ENCODE results near the gene USP47.

USP47 gene

DNA sequence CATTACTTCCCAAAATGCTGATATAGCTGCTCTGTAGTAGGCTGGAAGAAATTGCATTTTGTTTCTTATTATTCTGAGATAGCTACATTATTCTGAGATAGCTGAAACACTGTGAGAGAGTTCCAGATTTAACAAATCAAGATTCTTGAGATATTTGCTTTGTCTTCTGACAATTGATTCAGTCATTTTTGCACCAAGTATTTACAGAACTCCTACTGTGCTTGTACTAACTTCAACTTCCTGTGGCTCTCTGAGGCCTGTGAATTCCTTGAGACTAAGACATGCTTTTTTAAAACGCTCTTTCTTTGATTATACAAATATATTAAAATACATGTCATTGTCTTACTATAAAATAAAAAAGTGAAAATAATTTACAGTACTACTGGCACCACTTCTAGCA, 52.7 kb downstream of the USP47 start:
- Histone ChIP-seq H3K4me1 (no peaks in the 10 kb centered on the region), H3K4me3 (ENCODE audit: low read depth, low read length) (no peak overlapping the region), H3K27me3 (ENCODE audit: control insufficient read depth, insufficient read depth, low read length) (no peaks in the 10 kb centered on the region), H3K27ac (no peak overlapping the region), H3K36me3 (ENCODE audit: control insufficient read depth, insufficient read depth, low read length) (no peaks in the 10 kb centered on the region), H3K9ac (no peak overlapping the region), H2AFZ (no peak overlapping the region), H3K9me3 (ENCODE audit: control insufficient read depth, low read length) (no peaks in the 10 kb centered on the region), H3K79me2 (no peaks in the 10 kb centered on the region), H3K4me2 (ENCODE audit: low read length) (no peak overlapping the region)
- TF ChIP-seq CTCF (IDR thresholded peaks at IDR 0.05): no peak

DNA sequence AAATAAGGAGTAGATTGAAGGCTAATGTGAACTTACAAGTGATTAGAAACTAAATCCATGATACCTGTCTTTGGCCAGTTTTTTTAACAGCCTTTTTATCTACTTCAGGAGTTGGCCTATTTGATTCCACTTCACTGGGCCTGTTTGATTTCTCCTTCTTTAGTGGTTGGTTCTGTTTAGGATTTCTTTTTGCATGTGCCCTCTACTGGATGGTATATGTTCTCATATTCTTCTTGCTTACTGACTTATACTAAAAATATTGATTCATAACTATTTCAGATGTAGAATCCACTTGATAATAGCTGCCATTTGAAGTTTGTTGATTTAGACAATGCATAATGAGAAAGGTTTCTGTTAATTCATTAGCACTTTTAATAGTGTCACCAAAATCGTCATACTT, 53.9 kb downstream of the USP47 start:
- no peak overlapping the region for H3K4me2 ChIP-seq (ENCODE audit: low read length)
- no peaks in the 10 kb centered on the region for H3K4me1 ChIP-seq
- H2AFZ ChIP-seq: no peak overlapping the region

DNA sequence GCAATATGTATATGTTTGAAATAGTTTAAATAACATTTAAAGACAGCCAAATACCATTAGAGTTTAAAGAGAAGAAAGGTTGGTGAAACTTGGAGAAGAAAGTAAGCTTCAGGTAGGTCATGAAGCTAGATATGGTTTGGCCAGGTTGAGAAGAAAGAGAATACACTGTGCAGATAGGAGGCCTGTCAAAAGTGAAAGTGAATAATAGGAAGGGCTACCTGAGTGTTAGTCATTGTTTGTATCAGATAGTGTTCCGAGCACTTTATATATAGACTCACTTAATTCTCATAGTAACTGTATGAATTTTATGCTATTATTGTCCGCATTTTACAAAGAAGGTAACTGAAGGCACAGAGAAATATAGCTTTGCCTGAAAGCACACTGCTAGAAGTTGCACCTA, 56.9 kb downstream of the USP47 start:
- no peak for TF ChIP-seq CTCF (IDR thresholded peaks at IDR 0.05)
- Histone ChIP-seq H2AFZ (no peak overlapping the region), H3K9ac (no peak overlapping the region), H3K9me3 (ENCODE audit: control insufficient read depth, low read length) (no peaks in the 10 kb centered on the region), H3K27ac (no peak overlapping the region), H3K4me2 (ENCODE audit: low read length) (no peak overlapping the region), H3K27me3 (ENCODE audit: control insufficient read depth, insufficient read depth, low read length) (no peaks in the 10 kb centered on the region), H3K36me3 (ENCODE audit: control insufficient read depth, insufficient read depth, low read length) (no peaks in the 10 kb centered on the region), H3K4me3 (ENCODE audit: low read depth, low read length) (no peak overlapping the region), H3K79me2 (no peaks in the 10 kb centered on the region), H3K4me1 (no peaks in the 10 kb centered on the region)

More for the DNA sequence above, 53.9 kb downstream of the USP47 start:
- H3K9ac ChIP-seq: no peak overlapping the region
- no peaks in the 10 kb centered on the region for H3K9me3 ChIP-seq (ENCODE audit: control insufficient read depth, low read length)
- no peak overlapping the region for H3K27ac ChIP-seq
- no peak overlapping the region for H3K4me3 ChIP-seq (ENCODE audit: low read depth, low read length)
- no peaks in the 10 kb centered on the region for H3K79me2 ChIP-seq
- no peaks in the 10 kb centered on the region for H3K27me3 ChIP-seq (ENCODE audit: control insufficient read depth, insufficient read depth, low read length)
- H3K36me3 ChIP-seq (ENCODE audit: control insufficient read depth, insufficient read depth, low read length): no peaks in the 10 kb centered on the region
- TF ChIP-seq CTCF (IDR thresholded peaks at IDR 0.05): no peak

GRCh38 chr11:11899401-11899800, 57.6 kb downstream of the USP47 start:
- no peak overlapping the region for H2AFZ ChIP-seq
- H3K4me3 ChIP-seq (ENCODE audit: low read depth, low read length): no peak overlapping the region
- H3K4me2 ChIP-seq (ENCODE audit: low read length): no peak overlapping the region
- no peaks in the 10 kb centered on the region for H3K79me2 ChIP-seq
- no peaks in the 10 kb centered on the region for H3K4me1 ChIP-seq
- no peak overlapping the region for H3K27ac ChIP-seq
- H3K36me3 ChIP-seq (ENCODE audit: control insufficient read depth, insufficient read depth, low read length): no peaks in the 10 kb centered on the region
- H3K27me3 ChIP-seq (ENCODE audit: control insufficient read depth, insufficient read depth, low read length): no peaks in the 10 kb centered on the region
- no peak for TF ChIP-seq CTCF (IDR thresholded peaks at IDR 0.05)
- no peaks in the 10 kb centered on the region for H3K9me3 ChIP-seq (ENCODE audit: control insufficient read depth, low read length)
- H3K9ac ChIP-seq: no peak overlapping the region

DNA sequence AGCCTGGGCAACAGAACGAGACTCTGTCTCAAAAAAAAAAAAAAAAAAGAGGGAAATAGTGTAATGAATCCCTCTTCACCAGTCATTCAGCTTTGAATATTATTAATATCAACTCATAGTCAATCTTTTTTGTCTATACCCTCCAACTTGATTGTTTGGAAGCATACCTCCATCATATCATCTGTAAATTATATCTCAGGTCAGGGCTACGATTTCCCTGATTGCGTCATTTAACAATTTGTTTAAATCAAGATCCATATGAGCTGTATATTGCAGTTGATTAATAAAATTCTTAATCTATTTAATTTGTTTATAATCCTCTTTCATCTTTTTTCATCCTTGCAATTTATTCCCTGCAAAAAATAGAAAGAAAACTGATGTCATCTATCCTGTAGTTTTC, 60.2 kb downstream of the USP47 start:
- Histone ChIP-seq H3K79me2 (no peaks in the 10 kb centered on the region), H3K9me3 (ENCODE audit: control insufficient read depth, low read length) (no peaks in the 10 kb centered on the region), H3K9ac (no peak overlapping the region), H3K27me3 (ENCODE audit: control insufficient read depth, insufficient read depth, low read length) (no peaks in the 10 kb centered on the region), H3K36me3 (ENCODE audit: control insufficient read depth, insufficient read depth, low read length) (no peaks in the 10 kb centered on the region), H3K4me3 (ENCODE audit: low read depth, low read length) (no peak overlapping the region), H3K4me2 (ENCODE audit: low read length) (no peak overlapping the region), H3K4me1 (no peaks in the 10 kb centered on the region), H3K27ac (no peak overlapping the region), H2AFZ (no peak overlapping the region)
- no peak for TF ChIP-seq CTCF (IDR thresholded peaks at IDR 0.05)

Data from parathyroid adenoma (tissue), 2 donors.